RCC 7860 (cell line): ENCODE measurements around the gene PDLIM7.

Source experiments
- DNase-seq: peaks from one replicate; pipeline ENCODE4 v3.0.0-alpha.2; 2015; ENCODE audit warnings: low spot score
- FAIRE-seq: peaks from 2 replicates; lab custom pipeline; 2012; peaks lifted over from hg19 to GRCh38; lab: Jason Lieb, UNC

The PDLIM7 gene

GRCh38 chr5:177508221-177508611, 10.8 kb upstream of the PDLIM7 start:
- DNase-seq = no peak
- no peak for FAIRE-seq

- FAIRE-seq = no peak
- DNase-seq = no peak
These were observed 10.3 kb upstream of the PDLIM7 start for GRCh38 chr5:177507596-177508220.

GRCh38 chr5:177507165-177507564, 9.8 kb upstream of the PDLIM7 start:
- no peak for FAIRE-seq
- no peak for DNase-seq

- no peak for FAIRE-seq
These were observed 7.7 kb upstream of the PDLIM7 start for GRCh38 chr5:177505075-177505474.

GRCh38 chr5:177504086-177505056, 7.0 kb upstream of the PDLIM7 start:
- DNase-seq (no peak), FAIRE-seq (no peak)

More at GRCh38 chr5:177505075-177505474, 7.7 kb upstream of the PDLIM7 start:
- no peak for DNase-seq

- DNase-seq (no peak), FAIRE-seq (no peak)
These were observed 6.1 kb upstream of the PDLIM7 start for GRCh38 chr5:177503351-177504085.

GRCh38 chr5:177502886-177503285, 5.5 kb upstream of the PDLIM7 start:
- DNase-seq (no peak), FAIRE-seq (no peak)

- FAIRE-seq = no peak
These were observed 4.7 kb upstream of the PDLIM7 start for GRCh38 chr5:177501874-177502678.

GRCh38 chr5:177500685-177501522, 3.5 kb upstream of the PDLIM7 start:
- DNase-seq (peak; percentile 57), FAIRE-seq (no peak)

More at GRCh38 chr5:177501874-177502678, 4.7 kb upstream of the PDLIM7 start:
- no peak for DNase-seq

- DNase-seq (no peak), FAIRE-seq (no peak)
These were observed 2.4 kb upstream of the PDLIM7 start for GRCh38 chr5:177499842-177500241.

- no peak for DNase-seq
- no peak for FAIRE-seq
These were observed 796 bp upstream of the PDLIM7 start for GRCh38 chr5:177498013-177498787.

- DNase-seq (peak; percentile 94), FAIRE-seq (no peak)
These were observed 595 bp downstream of the PDLIM7 start for GRCh38 chr5:177496727-177497291.

- peak; percentile 73 for DNase-seq
- no peak for FAIRE-seq
These were observed 1.2 kb downstream of the PDLIM7 start for GRCh38 chr5:177496070-177496726.

GRCh38 chr5:177495243-177496060, 2.0 kb downstream of the PDLIM7 start:
- DNase-seq = peak; percentile 94
- FAIRE-seq = peak; percentile 72

GRCh38 chr5:177494346-177495195, 2.8 kb downstream of the PDLIM7 start:
- DNase-seq (peak; percentile 97), FAIRE-seq (peak; percentile 67)

GRCh38 chr5:177493795-177494345, 3.5 kb downstream of the PDLIM7 start:
- DNase-seq = no peak
- no peak for FAIRE-seq
